H1 (cell line): ENCODE results near the gene SLC36A4. TPM values are rescaled to one million over a fixed set of nuclear protein-coding genes. Genes with fewer than 3 reads are reported as not detected.

Experiments used
- RFX5 ChIP-seq: IDR thresholded peaks from 2 replicates; pipeline ENCODE4 v1.6.1; 2011; ENCODE audit warnings: low read depth, low read length, improper control_type of control experiment, borderline replicate concordance
- TBP ChIP-seq: IDR thresholded peaks from 2 replicates; pipeline ENCODE4 v1.6.1; 2011; ENCODE audit warnings: low read depth, low read length, improper control_type of control experiment
- polyA plus RNA-seq, 7 experiments: library from polyadenylated mRNA; depleted of rRNA in 3 of 7; stranded (reverse) in 5 of 7; unstranded in 2 of 7; fragments of >200 nt in 5 of 7; fragments of 200-250 nt in 2 of 7; gene quantifications; 1 replicate in 5 of 7; 2 replicates in 1 of 7; 4 replicates in 1 of 7; pipeline versions ENCODE4 v1.2.1 to v1.2.3, GENCODE V29; 2011 to 2013; ENCODE audit warnings: missing spikeins in 2 of 7, mixed read lengths in 2 of 7
- total RNA-seq: library from RNA; stranded (reverse); fragmentation: NEBNext Ultra II Directional; extraction: Animal tissue kit (Norgen Biotek cat#: 25700); gene quantifications from 2 replicates; pipeline ENCODE4 v1.2.1, GENCODE V29; 2021
- TF ChIP-seq, protein P1 (sequence below): fragments of 300-600 bp; sonication (generic); IDR thresholded peaks from 2 replicates; pipeline ENCODE4 v1.7.1; 2012; ENCODE audit warnings: low read length, moderate library complexity, mild to moderate bottlenecking, inconsistent platforms; ENCODE audit not compliant: insufficient replicate concordance

SLC36A4 gene
- total and polyA plus RNA-seq, 2 of the 8 experiments (the other 6 are each of a cell fraction or from before 2014, with no cell fraction given) = 10.2 to 22.7 TPM

DNA sequence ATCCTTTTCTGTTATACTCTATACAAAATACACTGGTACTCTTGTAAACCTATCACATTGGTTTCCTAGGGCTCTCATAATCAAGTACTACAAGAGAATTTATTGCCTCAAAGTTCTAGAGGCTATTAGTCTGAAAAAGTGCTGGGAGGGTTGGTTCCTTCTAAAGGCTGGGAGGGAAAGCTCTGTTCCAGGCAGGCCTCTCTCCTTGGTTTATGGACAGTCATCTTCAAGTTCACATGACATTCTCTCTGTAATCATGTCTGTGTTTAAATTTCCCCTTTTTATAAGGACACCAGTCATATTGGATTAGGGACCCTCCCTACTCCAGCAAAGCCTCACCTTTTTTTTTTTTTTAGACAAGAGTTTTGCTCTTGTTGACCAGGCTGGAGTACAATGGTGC lies 9.1 kb downstream of the SLC36A4 start (continued):
- TF ChIP-seq, protein P1, sequence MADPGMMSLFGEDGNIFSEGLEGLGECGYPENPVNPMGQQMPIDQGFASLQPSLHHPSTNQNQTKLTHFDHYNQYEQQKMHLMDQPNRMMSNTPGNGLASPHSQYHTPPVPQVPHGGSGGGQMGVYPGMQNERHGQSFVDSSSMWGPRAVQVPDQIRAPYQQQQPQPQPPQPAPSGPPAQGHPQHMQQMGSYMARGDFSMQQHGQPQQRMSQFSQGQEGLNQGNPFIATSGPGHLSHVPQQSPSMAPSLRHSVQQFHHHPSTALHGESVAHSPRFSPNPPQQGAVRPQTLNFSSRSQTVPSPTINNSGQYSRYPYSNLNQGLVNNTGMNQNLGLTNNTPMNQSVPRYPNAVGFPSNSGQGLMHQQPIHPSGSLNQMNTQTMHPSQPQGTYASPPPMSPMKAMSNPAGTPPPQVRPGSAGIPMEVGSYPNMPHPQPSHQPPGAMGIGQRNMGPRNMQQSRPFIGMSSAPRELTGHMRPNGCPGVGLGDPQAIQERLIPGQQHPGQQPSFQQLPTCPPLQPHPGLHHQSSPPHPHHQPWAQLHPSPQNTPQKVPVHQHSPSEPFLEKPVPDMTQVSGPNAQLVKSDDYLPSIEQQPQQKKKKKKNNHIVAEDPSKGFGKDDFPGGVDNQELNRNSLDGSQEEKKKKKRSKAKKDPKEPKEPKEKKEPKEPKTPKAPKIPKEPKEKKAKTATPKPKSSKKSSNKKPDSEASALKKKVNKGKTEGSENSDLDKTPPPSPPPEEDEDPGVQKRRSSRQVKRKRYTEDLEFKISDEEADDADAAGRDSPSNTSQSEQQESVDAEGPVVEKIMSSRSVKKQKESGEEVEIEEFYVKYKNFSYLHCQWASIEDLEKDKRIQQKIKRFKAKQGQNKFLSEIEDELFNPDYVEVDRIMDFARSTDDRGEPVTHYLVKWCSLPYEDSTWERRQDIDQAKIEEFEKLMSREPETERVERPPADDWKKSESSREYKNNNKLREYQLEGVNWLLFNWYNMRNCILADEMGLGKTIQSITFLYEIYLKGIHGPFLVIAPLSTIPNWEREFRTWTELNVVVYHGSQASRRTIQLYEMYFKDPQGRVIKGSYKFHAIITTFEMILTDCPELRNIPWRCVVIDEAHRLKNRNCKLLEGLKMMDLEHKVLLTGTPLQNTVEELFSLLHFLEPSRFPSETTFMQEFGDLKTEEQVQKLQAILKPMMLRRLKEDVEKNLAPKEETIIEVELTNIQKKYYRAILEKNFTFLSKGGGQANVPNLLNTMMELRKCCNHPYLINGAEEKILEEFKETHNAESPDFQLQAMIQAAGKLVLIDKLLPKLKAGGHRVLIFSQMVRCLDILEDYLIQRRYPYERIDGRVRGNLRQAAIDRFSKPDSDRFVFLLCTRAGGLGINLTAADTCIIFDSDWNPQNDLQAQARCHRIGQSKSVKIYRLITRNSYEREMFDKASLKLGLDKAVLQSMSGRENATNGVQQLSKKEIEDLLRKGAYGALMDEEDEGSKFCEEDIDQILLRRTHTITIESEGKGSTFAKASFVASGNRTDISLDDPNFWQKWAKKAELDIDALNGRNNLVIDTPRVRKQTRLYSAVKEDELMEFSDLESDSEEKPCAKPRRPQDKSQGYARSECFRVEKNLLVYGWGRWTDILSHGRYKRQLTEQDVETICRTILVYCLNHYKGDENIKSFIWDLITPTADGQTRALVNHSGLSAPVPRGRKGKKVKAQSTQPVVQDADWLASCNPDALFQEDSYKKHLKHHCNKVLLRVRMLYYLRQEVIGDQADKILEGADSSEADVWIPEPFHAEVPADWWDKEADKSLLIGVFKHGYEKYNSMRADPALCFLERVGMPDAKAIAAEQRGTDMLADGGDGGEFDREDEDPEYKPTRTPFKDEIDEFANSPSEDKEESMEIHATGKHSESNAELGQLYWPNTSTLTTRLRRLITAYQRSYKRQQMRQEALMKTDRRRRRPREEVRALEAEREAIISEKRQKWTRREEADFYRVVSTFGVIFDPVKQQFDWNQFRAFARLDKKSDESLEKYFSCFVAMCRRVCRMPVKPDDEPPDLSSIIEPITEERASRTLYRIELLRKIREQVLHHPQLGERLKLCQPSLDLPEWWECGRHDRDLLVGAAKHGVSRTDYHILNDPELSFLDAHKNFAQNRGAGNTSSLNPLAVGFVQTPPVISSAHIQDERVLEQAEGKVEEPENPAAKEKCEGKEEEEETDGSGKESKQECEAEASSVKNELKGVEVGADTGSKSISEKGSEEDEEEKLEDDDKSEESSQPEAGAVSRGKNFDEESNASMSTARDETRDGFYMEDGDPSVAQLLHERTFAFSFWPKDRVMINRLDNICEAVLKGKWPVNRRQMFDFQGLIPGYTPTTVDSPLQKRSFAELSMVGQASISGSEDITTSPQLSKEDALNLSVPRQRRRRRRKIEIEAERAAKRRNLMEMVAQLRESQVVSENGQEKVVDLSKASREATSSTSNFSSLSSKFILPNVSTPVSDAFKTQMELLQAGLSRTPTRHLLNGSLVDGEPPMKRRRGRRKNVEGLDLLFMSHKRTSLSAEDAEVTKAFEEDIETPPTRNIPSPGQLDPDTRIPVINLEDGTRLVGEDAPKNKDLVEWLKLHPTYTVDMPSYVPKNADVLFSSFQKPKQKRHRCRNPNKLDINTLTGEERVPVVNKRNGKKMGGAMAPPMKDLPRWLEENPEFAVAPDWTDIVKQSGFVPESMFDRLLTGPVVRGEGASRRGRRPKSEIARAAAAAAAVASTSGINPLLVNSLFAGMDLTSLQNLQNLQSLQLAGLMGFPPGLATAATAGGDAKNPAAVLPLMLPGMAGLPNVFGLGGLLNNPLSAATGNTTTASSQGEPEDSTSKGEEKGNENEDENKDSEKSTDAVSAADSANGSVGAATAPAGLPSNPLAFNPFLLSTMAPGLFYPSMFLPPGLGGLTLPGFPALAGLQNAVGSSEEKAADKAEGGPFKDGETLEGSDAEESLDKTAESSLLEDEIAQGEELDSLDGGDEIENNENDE = no peak
- TF ChIP-seq RFX5 (no peak), TBP (no peak)
